PC-9 (cell line): ENCODE results near the gene ARHGAP24. TPM values are rescaled to one million over a fixed set of nuclear protein-coding genes. Genes with fewer than 3 reads are reported as not detected.

ENCODE experiments used
- BruUV-seq: library from RNA; stranded (reverse); fragments of 400-500 nt; replicated peaks from 2 replicates; lab custom pipeline; 2021; lab: Mats Ljungman, UMichigan
- CTCF ChIA-PET: fragments of 300-600 bp; sonication (Branson Sonifier 250); formaldehyde crosslinking; loops from one replicate; lab custom pipeline; 2022; ENCODE audit warnings: antibody characterized with exemption; lab: Charles Lee
- POLR2A ChIA-PET: fragments of 300-600 bp; sonication (Branson Sonifier 250); formaldehyde crosslinking; loops from one replicate; lab custom pipeline; 2022; ENCODE audit warnings: antibody characterized with exemption; ENCODE audit not compliant: unreplicated experiment; lab: Charles Lee
- DNase-seq, 2 experiments: peaks; one replicate each; pipeline versions ENCODE4 v3.0.0 to v3.0.0-alpha.2; 2015 to 2022; ENCODE audit warnings: mixed read lengths in 1 of 2
- H2AFZ ChIP-seq: fragments of 200-600 bp; sonication (generic); 2 replicates; pipeline ENCODE4 v1.8.1; 2017; ENCODE audit warnings: antibody characterized with exemption
- H3F3A ChIP-seq: fragments of 200-600 bp; sonication (generic); 2 replicates; pipeline ENCODE4 v1.8.1; 2017; ENCODE audit warnings: antibody characterized with exemption, mild to moderate bottlenecking, low read depth; ENCODE audit not compliant: insufficient read depth
- H3K27ac ChIP-seq: fragments of 200-600 bp; sonication (generic); 2 replicates; pipeline ENCODE4 v1.6.1; 2016; ENCODE audit warnings: mixed run types
- H3K27me3 ChIP-seq: fragments of 200-600 bp; sonication (generic); 2 replicates; pipeline ENCODE4 v1.6.1; 2016; ENCODE audit warnings: low read depth, mixed run types; ENCODE audit not compliant: insufficient read depth
- H3K36me3 ChIP-seq: fragments of 200-600 bp; sonication (generic); 2 replicates; pipeline ENCODE4 v1.6.1; 2016; ENCODE audit warnings: low read depth, mixed run types
- H3K4me1 ChIP-seq: fragments of 200-600 bp; sonication (generic); replicated peaks from 2 replicates; pipeline ENCODE4 v1.6.1; 2016; ENCODE audit warnings: mixed run types; ENCODE audit not compliant: insufficient read depth
- H3K4me2 ChIP-seq: fragments of 200-600 bp; sonication (generic); 2 replicates; pipeline ENCODE4 v1.6.1; 2017; ENCODE audit warnings: mixed run types
- H3K4me3 ChIP-seq: fragments of 200-600 bp; sonication (generic); 2 replicates; pipeline ENCODE4 v1.6.1; 2016; ENCODE audit warnings: mixed run types
- H3K79me2 ChIP-seq: fragments of 200-600 bp; sonication (generic); 2 replicates; pipeline ENCODE4 v1.6.1; 2017; ENCODE audit warnings: low read depth, mixed run types
- H3K9me2 ChIP-seq: fragments of 200-600 bp; sonication (generic); 2 replicates; pipeline ENCODE4 v1.8.1; 2017; ENCODE audit warnings: mild to moderate bottlenecking; ENCODE audit not compliant: insufficient read depth
- H3K9me3 ChIP-seq: fragments of 200-600 bp; sonication (generic); 2 replicates; pipeline ENCODE4 v1.8.1; 2016; ENCODE audit warnings: low read depth; ENCODE audit not compliant: insufficient read depth
- H4K20me1 ChIP-seq: fragments of 200-600 bp; sonication (generic); 2 replicates; pipeline ENCODE4 v1.8.1; 2017; ENCODE audit not compliant: insufficient read depth
- EZH2 ChIP-seq: fragments of 200-600 bp; sonication (generic); IDR thresholded peaks from 2 replicates; pipeline ENCODE4 v1.8.0; 2017; ENCODE audit warnings: antibody characterized with exemption, low read depth
- intact Hi-C: fragments of 100-400 bp; cut with micrococcal nuclease; formaldehyde crosslinking; loops from one replicate; pipeline ENCODE4 v1.10.0; 2022; ENCODE audit not compliant: unreplicated experiment
- total RNA-seq: library from RNA; stranded (reverse); gene quantifications from 2 replicates; pipeline ENCODE4 v1.2.3, GENCODE V29; 2021
- TF ChIP-seq, protein P1 (sequence below): fragments of 200-600 bp; sonication (generic); conservative IDR thresholded peaks from 2 replicates; pipeline ENCODE4 v1.6.1; 2017; ENCODE audit warnings: mixed run types, antibody characterized with exemption, mild to moderate bottlenecking, moderate library complexity

Gene ARHGAP24
- total RNA-seq, 1 experiment from 2014 or later = 2.2 TPM

- H4K20me1 ChIP-seq = no peaks in the 10 kb centered on the region
- DNase-seq = no peak
- POLR2A ChIA-PET = no interaction called here
- no peaks in the 10 kb centered on the region for H3K4me1 ChIP-seq
- no peak overlapping the region for H3K4me3 ChIP-seq
- no peaks in the 10 kb centered on the region for H3K9me3 ChIP-seq
- H2AFZ ChIP-seq = no peak overlapping the region
- H3K79me2 ChIP-seq = no peaks in the 10 kb centered on the region
- CTCF ChIA-PET = interaction anchor here (0.6 kb wide), 1 partner anchor 589 kb away, joined by 4 read pairs; no protein-coding TSS in a partner anchor
- H3K36me3 ChIP-seq = no peaks in the 10 kb centered on the region
- no peak for TF ChIP-seq EZH2
- TF ChIP-seq, protein P1, sequence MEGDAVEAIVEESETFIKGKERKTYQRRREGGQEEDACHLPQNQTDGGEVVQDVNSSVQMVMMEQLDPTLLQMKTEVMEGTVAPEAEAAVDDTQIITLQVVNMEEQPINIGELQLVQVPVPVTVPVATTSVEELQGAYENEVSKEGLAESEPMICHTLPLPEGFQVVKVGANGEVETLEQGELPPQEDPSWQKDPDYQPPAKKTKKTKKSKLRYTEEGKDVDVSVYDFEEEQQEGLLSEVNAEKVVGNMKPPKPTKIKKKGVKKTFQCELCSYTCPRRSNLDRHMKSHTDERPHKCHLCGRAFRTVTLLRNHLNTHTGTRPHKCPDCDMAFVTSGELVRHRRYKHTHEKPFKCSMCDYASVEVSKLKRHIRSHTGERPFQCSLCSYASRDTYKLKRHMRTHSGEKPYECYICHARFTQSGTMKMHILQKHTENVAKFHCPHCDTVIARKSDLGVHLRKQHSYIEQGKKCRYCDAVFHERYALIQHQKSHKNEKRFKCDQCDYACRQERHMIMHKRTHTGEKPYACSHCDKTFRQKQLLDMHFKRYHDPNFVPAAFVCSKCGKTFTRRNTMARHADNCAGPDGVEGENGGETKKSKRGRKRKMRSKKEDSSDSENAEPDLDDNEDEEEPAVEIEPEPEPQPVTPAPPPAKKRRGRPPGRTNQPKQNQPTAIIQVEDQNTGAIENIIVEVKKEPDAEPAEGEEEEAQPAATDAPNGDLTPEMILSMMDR = no peak
- BruUV-seq = no TSS peak
- intact Hi-C loops = no loop called here
- H3K9me2 ChIP-seq = no peaks in the 10 kb centered on the region
- no peaks in the 10 kb centered on the region for H3F3A ChIP-seq
- no peak overlapping the region for H3K27ac ChIP-seq
- no peak overlapping the region for H3K4me2 ChIP-seq
- H3K27me3 ChIP-seq = no peaks in the 10 kb centered on the region
These were observed 165.0 kb downstream of the ARHGAP24 start for GRCh38 chr4:85639946-85640345.

GRCh38 chr4:85642356-85643100, 167.6 kb downstream of the ARHGAP24 start:
- no TSS peak for BruUV-seq

GRCh38 chr4:85644061-85644460, 169.1 kb downstream of the ARHGAP24 start:
- Histone ChIP-seq H4K20me1 (no peaks in the 10 kb centered on the region), H3K27me3 (no peaks in the 10 kb centered on the region), H3K27ac (no peak overlapping the region), H3F3A (no peaks in the 10 kb centered on the region), H3K4me2 (no peak overlapping the region), H2AFZ (no peak overlapping the region), H3K4me1 (no peaks in the 10 kb centered on the region), H3K9me2 (no peaks in the 10 kb centered on the region), H3K79me2 (no peaks in the 10 kb centered on the region), H3K9me3 (no peaks in the 10 kb centered on the region), H3K4me3 (no peak overlapping the region), H3K36me3 (no peaks in the 10 kb centered on the region)
- TF ChIP-seq EZH2 = no peak
- TF ChIP-seq, protein P1 = no peak
- BruUV-seq = no TSS peak
- ChIA-PET POLR2A (no interaction called here), CTCF (no interaction called here)
- intact Hi-C loops = no loop called here
- no peak for DNase-seq

More at GRCh38 chr4:85642356-85643100, 167.6 kb downstream of the ARHGAP24 start:
- no peak overlapping the region for H3K4me2 ChIP-seq
- no peaks in the 10 kb centered on the region for H4K20me1 ChIP-seq
- no peak for DNase-seq
- no peak for TF ChIP-seq EZH2
- TF ChIP-seq, protein P1 = no peak
- no peaks in the 10 kb centered on the region for H3K36me3 ChIP-seq
- H2AFZ ChIP-seq = no peak overlapping the region
- H3F3A ChIP-seq = no peaks in the 10 kb centered on the region
- no peak overlapping the region for H3K27ac ChIP-seq
- intact Hi-C loops = no loop called here
- ChIA-PET CTCF (no interaction called here), POLR2A (no interaction called here)
- no peaks in the 10 kb centered on the region for H3K27me3 ChIP-seq
- H3K4me1 ChIP-seq = no peaks in the 10 kb centered on the region
- H3K9me3 ChIP-seq = no peaks in the 10 kb centered on the region
- no peaks in the 10 kb centered on the region for H3K79me2 ChIP-seq
- no peak overlapping the region for H3K4me3 ChIP-seq
- no peaks in the 10 kb centered on the region for H3K9me2 ChIP-seq
